ENCODE data around the gene GOLGA7B. TPM values are rescaled to one million over a fixed set of nuclear protein-coding genes. Genes with fewer than 3 reads are reported as not detected.

Gene GOLGA7B
- polyA plus RNA-seq, 1 of the 3 experiments (the other 2 are of a cell fraction), result 0.03 TPM

- Histone ChIP-seq H3K27me3 (ENCODE audit: insufficient read depth) (no peaks in the 10 kb centered on the region), H3K27ac (ENCODE audit: low read depth in 2 of 2, low read length in 1 of 2) (peak overlapping the region in 1 of 2 experiments; percentile 16; a peak in 2 of 4 replicates), H3K4me2 (peak overlapping the region; percentile 40; the same call in 1 of the 2 replicates), H3K4me3 (ENCODE audit: low read depth in 2 of 2, low read length in 1 of 2) (no peak overlapping the region), H3K79me2 (ENCODE audit: insufficient read depth) (no peaks in the 10 kb centered on the region), H2AFZ (ENCODE audit: low read depth) (no peak overlapping the region), H3K4me1 (ENCODE audit: control insufficient read depth in 1 of 2, insufficient read depth in 2 of 2, low read depth in 1 of 2, low read length in 1 of 2) (peaks cover 5 to 11% of the 10 kb centered on the region in 2 experiments; a peak in 2 of 4 replicates), H3K36me3 (replicated peaks in 1 of 2; ENCODE audit: control insufficient read depth in 1 of 2, insufficient read depth in 2 of 2, low read length in 1 of 2) (no peaks in the 10 kb centered on the region), H4K20me1 (ENCODE audit: insufficient read depth) (no peaks in the 10 kb centered on the region), H3K9me3 (no peaks in the 10 kb centered on the region), H3K9ac (no peak overlapping the region), H3K9me2 (no peaks in the 10 kb centered on the region), H3F3A (replicated peaks; ENCODE audit: insufficient read depth) (peaks cover 5% of the 10 kb centered on the region)
- ChIA-PET CTCF (interaction anchor here (4.3 kb wide), 1 partner anchor 14 kb away, joined by 27 read pairs; no protein-coding TSS in a partner anchor), POLR2A (no interaction called here)
- TF ChIP-seq CHD2 (IDR thresholded peaks at IDR 0.05; ENCODE audit: low read length, partially characterized antibody) (no peak), RAD21 (IDR thresholded peaks at IDR 0.05; ENCODE audit: low read length) (no peak), MEF2A (IDR thresholded peaks at IDR 0.05; ENCODE audit: borderline replicate concordance, low read depth) (no peak), MAX (IDR thresholded peaks at IDR 0.05; ENCODE audit: low read depth) (no peak), NRF1 (IDR thresholded peaks at IDR 0.05; ENCODE audit: low read depth, low read length) (no peak), JUND (IDR thresholded peaks at IDR 0.05) (no peak), REST (IDR thresholded peaks at IDR 0.05; ENCODE audit: low read depth, low read length) (no peak)
- DNase-seq, result no peak
- WGBS (ENCODE audit: low lambda C conversion rate), result 80% methylated on average over 3 of the region's 3 CpGs
Measured at GRCh38 chr10:97883092-97883485, 33.4 kb downstream of the GOLGA7B start.

- Histone ChIP-seq H3K9me2 (no peaks in the 10 kb centered on the region), H3K4me1 (ENCODE audit: control insufficient read depth in 1 of 2, insufficient read depth in 2 of 2, low read depth in 1 of 2, low read length in 1 of 2) (peaks cover 17 to 22% of the 10 kb centered on the region in 2 experiments; a peak in 2 of 4 replicates), H4K20me1 (ENCODE audit: insufficient read depth) (no peaks in the 10 kb centered on the region), H3K27ac (ENCODE audit: low read depth in 2 of 2, low read length in 1 of 2) (no peak overlapping the region), H3K4me2 (no peak overlapping the region), H3K36me3 (replicated peaks in 1 of 2; ENCODE audit: control insufficient read depth in 1 of 2, insufficient read depth in 2 of 2, low read length in 1 of 2) (no peaks in the 10 kb centered on the region), H3K4me3 (ENCODE audit: low read depth in 2 of 2, low read length in 1 of 2) (no peak overlapping the region), H3K79me2 (ENCODE audit: insufficient read depth) (no peaks in the 10 kb centered on the region), H3K27me3 (ENCODE audit: insufficient read depth) (no peaks in the 10 kb centered on the region), H3F3A (replicated peaks; ENCODE audit: insufficient read depth) (peaks cover 6% of the 10 kb centered on the region), H2AFZ (ENCODE audit: low read depth) (no peak overlapping the region), H3K9me3 (no peaks in the 10 kb centered on the region), H3K9ac (no peak overlapping the region)
- 92% methylated on average over 4 of the region's 5 CpGs for WGBS (ENCODE audit: low lambda C conversion rate)
- CTCF ChIA-PET, result interaction anchor here (0.5 to 3.3 kb wide), 10 partner anchors 9 to 142 kb away, joined by 3 to 14 read pairs (median 4); no protein-coding TSS in a partner anchor
- POLR2A ChIA-PET, result no interaction called here
- DNase-seq, result no peak
- TF ChIP-seq TCF12 (IDR thresholded peaks at IDR 0.05), result no peak
- TF ChIP-seq EP300 (IDR thresholded peaks at IDR 0.05; ENCODE audit: borderline replicate concordance in 1 of 2, low read depth in 1 of 2, low read length in 1 of 2), result no peak
- TF ChIP-seq FOXM1 (IDR thresholded peaks at IDR 0.05; ENCODE audit: low read depth), result no peak
- no peak for TF ChIP-seq USF1 (IDR thresholded peaks at IDR 0.05; ENCODE audit: borderline replicate concordance, low read depth)
- no peak for TF ChIP-seq RXRA (IDR thresholded peaks at IDR 0.05; ENCODE audit: borderline replicate concordance, low read depth)
- TF ChIP-seq FOXJ3 (CRISPR knock-in tag; IDR thresholded peaks at IDR 0.05), result no peak
Measured at GRCh38 chr10:97886286-97886685, 36.6 kb downstream of the GOLGA7B start.

Measured in SK-N-SH (cell line).